Measurements from ENCODE around the gene TMEM117. TPM values are rescaled to one million over a fixed set of nuclear protein-coding genes. Genes with fewer than 3 reads are reported as not detected.

TMEM117 gene
- polyA plus RNA-seq, 3 donors = 14.7 to 15.8 (median 14.8) TPM

- DNase-seq (ENCODE audit: low read depth in 3 of 3, low spot score in 2 of 3) = no peak
These were observed 424.7 kb downstream of the TMEM117 start for GRCh38 chr12:44260581-44260980.

- no peak for DNase-seq (ENCODE audit: low read depth in 3 of 3, low spot score in 2 of 3)
These were observed 449.6 kb downstream of the TMEM117 start for GRCh38 chr12:44285321-44285960.

GRCh38 chr12:44286336-44286735 lies 450.5 kb downstream of the TMEM117 start:
- no peak for DNase-seq (ENCODE audit: low read depth in 3 of 3, low spot score in 2 of 3)

GRCh38 chr12:44286821-44287505 lies 451.1 kb downstream of the TMEM117 start:
- DNase-seq (ENCODE audit: low read depth in 3 of 3, low spot score in 2 of 3) = no peak

GRCh38 chr12:44287545-44287944 lies 451.7 kb downstream of the TMEM117 start:
- DNase-seq (ENCODE audit: low read depth in 3 of 3, low spot score in 2 of 3) = no peak

- no peak for DNase-seq (ENCODE audit: low read depth in 3 of 3, low spot score in 2 of 3)
These were observed 458.8 kb downstream of the TMEM117 start for GRCh38 chr12:44294649-44295048.

- no peak for DNase-seq (ENCODE audit: low read depth in 3 of 3, low spot score in 2 of 3)
These were observed 460.2 kb downstream of the TMEM117 start for GRCh38 chr12:44295958-44296623.

- DNase-seq (ENCODE audit: low read depth in 3 of 3, low spot score in 2 of 3) = no peak
These were observed 460.8 kb downstream of the TMEM117 start for GRCh38 chr12:44296624-44297197.

GRCh38 chr12:44299524-44299923 lies 463.6 kb downstream of the TMEM117 start:
- DNase-seq (ENCODE audit: low read depth in 3 of 3, low spot score in 2 of 3) = no peak

GRCh38 chr12:44307506-44308168 lies 471.8 kb downstream of the TMEM117 start:
- DNase-seq (ENCODE audit: low read depth in 3 of 3, low spot score in 2 of 3) = no peak

GRCh38 chr12:44313188-44313587 lies 477.3 kb downstream of the TMEM117 start:
- DNase-seq (ENCODE audit: low read depth in 3 of 3, low spot score in 2 of 3) = no peak

GRCh38 chr12:44314007-44314500 lies 478.2 kb downstream of the TMEM117 start:
- no peak for DNase-seq (ENCODE audit: low read depth in 3 of 3, low spot score in 2 of 3)

GRCh38 chr12:44317651-44318126 lies 481.8 kb downstream of the TMEM117 start:
- DNase-seq (ENCODE audit: low read depth in 3 of 3, low spot score in 2 of 3) = peak in 1 of 3 donors; percentile 15

GRCh38 chr12:44331269-44331668 lies 495.4 kb downstream of the TMEM117 start:
- DNase-seq (ENCODE audit: low read depth in 3 of 3, low spot score in 2 of 3) = no peak

- DNase-seq (ENCODE audit: low read depth in 3 of 3, low spot score in 2 of 3) = no peak
These were observed 498.5 kb downstream of the TMEM117 start for GRCh38 chr12:44334347-44334746.

- DNase-seq (ENCODE audit: low read depth in 3 of 3, low spot score in 2 of 3) = no peak
These were observed 499.1 kb downstream of the TMEM117 start for GRCh38 chr12:44335030-44335429.

- no peak for DNase-seq (ENCODE audit: low read depth in 3 of 3, low spot score in 2 of 3)
These were observed 500.7 kb downstream of the TMEM117 start for GRCh38 chr12:44336577-44336976.

GRCh38 chr12:44342371-44342770 lies 506.5 kb downstream of the TMEM117 start:
- DNase-seq (ENCODE audit: low read depth in 3 of 3, low spot score in 2 of 3) = peak in 1 of 3 donors; percentile 2

GRCh38 chr12:44347145-44347544 lies 511.3 kb downstream of the TMEM117 start:
- no peak for DNase-seq (ENCODE audit: low read depth in 3 of 3, low spot score in 2 of 3)

- DNase-seq (ENCODE audit: low read depth in 3 of 3, low spot score in 2 of 3) = no peak
These were observed 521.6 kb downstream of the TMEM117 start for GRCh38 chr12:44357494-44357893.

- no peak for DNase-seq (ENCODE audit: low read depth in 3 of 3, low spot score in 2 of 3)
These were observed 522.8 kb downstream of the TMEM117 start for GRCh38 chr12:44358636-44359035.

Measured in right renal cortex interstitium (tissue), 3 donors.